GM21423 (cell line): Measurements from ENCODE around the gene TANGO2.
"Not testable (repeated sequence)": the region's sequence is repeated elsewhere in the genome, so short reads cannot be mapped to it uniquely, and the experiment has no call there.

ENCODE experiments used
- ATAC-seq: cut with Tn5 transposase; IDR thresholded peaks from one replicate; pipeline ENCODE4 v1.9.1; 2021; ENCODE audit warnings: mild to moderate bottlenecking, moderate library complexity; ENCODE audit not compliant: unreplicated experiment

TANGO2 gene

GRCh38 chr22:20060700-20061480 is 40.0 kb downstream of the TANGO2 start:
- no peak for ATAC-seq

GRCh38 chr22:20061481-20061861 is 40.6 kb downstream of the TANGO2 start:
- ATAC-seq, result no peak

GRCh38 chr22:20062043-20062765 is 41.3 kb downstream of the TANGO2 start:
- no peak for ATAC-seq

- ATAC-seq, result no peak
Measured at GRCh38 chr22:20062766-20063083, 41.8 kb downstream of the TANGO2 start.

GRCh38 chr22:20063271-20064139 is 42.6 kb downstream of the TANGO2 start:
- no peak for ATAC-seq

- ATAC-seq, result no peak
Measured at GRCh38 chr22:20064140-20064480, 43.2 kb downstream of the TANGO2 start.

GRCh38 chr22:20064545-20065262 is 43.8 kb downstream of the TANGO2 start:
- no peak for ATAC-seq

GRCh38 chr22:20065896-20066616 is 45.1 kb downstream of the TANGO2 start:
- ATAC-seq, result no peak

DNA sequence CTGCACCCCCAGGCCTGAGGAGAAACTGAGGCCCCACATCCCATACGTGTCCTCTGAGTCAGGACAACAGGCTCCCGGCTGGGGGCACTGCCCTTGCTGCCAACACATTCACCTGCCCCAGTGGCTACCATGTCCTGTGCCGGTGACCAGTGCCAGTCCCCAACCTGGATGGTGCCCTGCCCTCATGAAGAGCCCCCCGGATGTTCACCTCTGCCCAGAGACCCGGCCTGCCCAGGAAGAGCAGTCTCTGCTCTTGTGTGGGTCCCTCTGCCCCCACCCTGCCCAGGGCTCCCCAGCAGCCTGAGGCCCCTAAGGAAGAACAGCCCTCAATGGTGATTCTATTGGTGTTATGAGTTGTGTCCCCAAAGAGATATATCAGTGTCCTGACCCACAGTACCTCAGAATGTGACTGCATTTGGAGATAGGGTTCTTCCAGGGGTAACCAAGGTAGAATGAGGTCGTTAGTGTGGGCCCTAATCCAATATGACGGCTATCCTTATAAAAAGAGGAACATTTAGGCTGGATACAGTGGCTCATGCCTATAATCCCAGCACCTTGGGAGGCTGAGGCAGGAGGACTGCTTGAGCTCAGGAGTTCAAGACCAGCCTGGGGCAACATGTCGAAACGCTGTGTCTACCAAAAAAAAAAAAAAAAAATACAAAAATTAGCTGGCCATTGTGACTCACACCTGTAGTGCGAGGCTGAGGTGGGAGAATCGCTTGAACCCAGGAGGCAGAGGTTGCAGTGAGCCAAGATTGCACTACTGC is 45.9 kb downstream of the TANGO2 start:
- no peak for ATAC-seq

GRCh38 chr22:20067384-20067682 is 46.4 kb downstream of the TANGO2 start:
- not testable (repeated sequence) for ATAC-seq

DNA sequence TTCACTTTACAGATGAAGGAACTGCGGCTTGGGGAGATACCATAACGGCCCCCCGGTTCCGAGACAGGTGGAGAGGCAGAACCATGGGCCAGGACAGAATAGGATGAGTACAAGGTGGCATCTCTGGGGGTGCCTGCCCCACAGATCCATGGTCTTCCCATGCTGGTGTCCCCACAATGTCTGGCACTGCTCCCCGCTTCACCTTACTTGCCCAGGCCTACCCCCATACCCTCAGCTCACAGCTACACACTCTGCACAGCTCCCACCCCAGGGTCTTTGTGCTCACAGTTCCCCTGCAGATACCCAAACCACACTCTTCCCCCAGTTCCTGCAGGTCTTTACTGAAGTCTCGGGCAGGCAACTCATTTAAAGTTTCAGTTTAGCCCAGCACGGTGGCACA is 47.7 kb downstream of the TANGO2 start:
- ATAC-seq, result no peak

DNA sequence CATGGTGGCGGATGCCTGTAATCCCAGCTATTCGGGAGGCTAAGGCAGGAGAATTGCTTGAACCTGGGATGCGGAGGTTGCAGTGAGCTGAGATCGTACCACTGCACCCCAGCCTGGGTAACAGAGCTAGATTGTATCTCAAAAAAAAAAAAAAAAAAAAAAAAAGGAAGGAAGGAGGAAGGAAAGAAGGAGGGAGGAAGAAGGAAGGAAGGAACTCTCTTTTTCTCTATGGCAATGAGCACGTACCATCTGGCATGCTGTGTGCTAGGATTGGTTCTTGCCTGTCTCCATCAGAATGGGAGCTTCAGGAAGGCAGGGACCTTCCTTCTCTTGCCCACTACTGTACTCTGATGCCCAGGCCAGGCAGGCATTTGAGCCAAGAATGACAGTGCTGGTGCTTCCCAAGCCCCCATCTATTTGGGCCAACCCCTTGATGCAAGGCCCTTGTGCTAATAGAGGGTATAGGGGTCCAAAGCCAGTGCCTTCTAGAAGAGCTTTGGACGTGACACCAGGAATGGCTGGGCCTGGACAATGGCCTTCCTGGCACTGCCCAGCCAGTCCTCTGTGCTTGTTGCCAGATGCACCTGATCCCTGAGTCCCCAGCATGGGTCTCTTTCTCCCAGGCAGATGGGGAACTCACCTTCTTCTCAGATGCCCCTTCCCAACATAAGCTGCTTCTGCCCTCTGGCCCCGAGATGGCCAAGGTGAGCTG is 48.6 kb downstream of the TANGO2 start:
- ATAC-seq, result no peak

DNA sequence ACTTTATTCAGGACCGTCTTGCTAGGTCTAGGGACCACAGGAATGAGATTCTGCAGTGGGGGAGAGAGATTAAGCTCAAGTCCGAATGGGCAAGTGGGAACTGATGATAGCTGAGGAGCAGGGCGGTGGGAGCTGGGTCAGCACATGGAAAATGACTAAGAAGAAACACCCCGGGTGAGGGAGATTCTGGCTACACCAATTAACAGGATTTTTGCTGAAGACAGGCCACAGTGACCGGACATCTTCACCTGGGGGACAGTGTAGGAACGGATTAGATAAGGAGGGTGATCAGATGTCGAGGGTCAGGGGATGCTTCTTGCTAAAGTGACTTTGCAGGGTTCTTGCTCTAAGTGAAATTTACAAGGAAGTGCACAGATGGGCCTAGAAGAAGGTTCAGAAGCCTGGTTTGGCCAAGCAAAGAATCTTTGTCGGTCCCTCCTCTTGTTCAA is 50.6 kb downstream of the TANGO2 start:
- ATAC-seq, result no peak

DNA sequence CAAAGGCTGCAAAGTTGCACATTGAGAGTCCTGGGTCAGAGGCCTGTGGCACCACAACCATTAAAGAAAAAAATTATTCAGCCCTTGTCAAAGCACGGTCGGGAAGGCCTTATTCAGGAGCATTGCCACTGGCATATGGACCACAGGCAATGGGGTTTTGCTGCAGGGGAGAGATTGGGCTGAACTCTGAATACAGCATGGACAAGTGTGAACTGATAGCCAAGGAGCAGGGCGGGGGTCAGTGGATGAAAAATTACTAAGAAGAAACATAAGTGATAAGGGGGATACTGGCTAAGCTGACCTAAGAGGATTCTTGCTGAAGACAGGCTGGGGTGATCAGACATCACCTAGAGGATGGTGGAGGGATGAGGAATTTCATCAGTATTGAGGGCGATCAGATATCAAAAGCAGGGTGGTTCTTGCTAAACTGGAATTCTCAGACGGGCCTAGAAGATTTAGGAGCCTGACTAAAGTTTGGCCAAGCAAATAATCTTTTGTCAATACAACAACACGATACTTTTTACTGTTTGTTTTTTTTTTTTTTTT is 55.8 kb downstream of the TANGO2 start:
- no peak for ATAC-seq

GRCh38 chr22:20079745-20080444 is 59.0 kb downstream of the TANGO2 start, which contains the start of gene DGCR8:
TSS of gene DGCR8 (plus strand) at chr22:20080241. CDS start at chr22:20085964, 5,723 bp downstream.
- peak; percentile 82 for ATAC-seq

- ATAC-seq, result peak; percentile 58
Measured at GRCh38 chr22:20080445-20080775, 59.5 kb downstream of the TANGO2 start.

DNA sequence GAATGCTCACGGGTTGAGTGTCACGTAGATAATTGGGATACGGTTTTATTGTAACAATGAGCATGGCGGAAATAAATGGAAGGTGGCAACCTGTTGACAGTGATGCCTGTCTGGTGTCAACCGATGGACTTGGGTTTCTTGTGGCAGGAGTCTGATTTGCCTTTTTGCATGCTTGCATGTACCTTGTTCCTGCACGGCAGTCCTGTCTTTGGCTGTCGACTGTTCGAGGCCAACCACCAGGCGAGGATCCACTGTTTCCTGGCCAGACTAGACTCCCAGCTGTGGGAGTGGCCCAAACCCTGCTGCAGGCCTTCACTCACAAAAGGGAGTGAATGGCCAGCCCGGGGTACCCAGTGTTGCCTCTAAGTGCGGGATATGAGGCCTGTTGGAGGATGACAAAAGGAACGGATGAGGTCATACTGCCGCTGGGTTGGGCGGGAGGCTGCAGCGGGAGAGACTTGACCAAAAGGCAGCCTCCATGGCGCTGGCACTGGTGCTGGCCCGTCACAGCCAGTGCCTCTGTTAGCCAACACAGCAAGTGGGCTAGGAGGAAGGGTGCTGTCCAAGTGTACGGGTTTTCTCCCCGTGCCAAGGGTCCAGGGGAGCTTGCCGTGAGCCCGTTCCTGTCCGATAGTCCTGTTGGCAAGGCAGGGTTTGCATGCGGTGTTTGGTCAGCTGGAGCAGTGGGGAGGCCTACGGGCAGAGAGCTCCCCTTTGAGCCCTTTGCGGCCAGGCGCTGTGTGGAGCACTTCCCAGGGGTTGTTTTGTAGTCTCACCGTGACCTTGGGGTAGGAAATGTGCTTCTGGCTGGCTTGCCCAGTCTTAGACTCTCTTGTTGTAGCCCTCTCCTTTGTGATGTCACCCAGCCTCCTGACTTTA is 60.1 kb downstream of the TANGO2 start:
- ATAC-seq, result peak; percentile 3
